OCI-M1 (cell line): ENCODE results near the gene PLAAT2.

Experiments
- DNase-seq: peaks from one replicate; lab custom pipeline; 2025; lab: John Stamatoyannopoulos, UW

PLAAT2 gene

DNA sequence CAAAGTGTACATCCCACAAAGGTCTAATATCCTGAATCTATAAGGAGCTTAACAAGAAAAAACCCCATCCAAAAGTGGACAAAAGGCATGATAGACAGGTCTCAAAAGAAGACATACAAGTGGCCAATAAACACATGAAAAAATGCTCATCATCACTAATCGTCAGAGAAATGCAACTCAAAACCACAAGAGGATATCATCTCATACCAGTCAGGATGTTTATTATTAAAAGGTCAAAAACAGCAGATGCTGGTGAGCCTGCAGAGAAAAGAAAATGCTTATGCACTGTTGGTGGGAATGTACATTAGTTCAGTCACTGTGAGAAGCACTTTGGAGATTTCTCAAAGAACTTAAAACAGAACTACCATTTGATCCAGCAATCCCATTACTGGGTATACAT lies 44.6 kb downstream of the PLAAT2 start:
- peak; percentile 83 for DNase-seq

- DNase-seq, result peak; percentile 95
Observed at GRCh38 chr11:63517156-63517555, 46.0 kb downstream of the PLAAT2 start.

DNA sequence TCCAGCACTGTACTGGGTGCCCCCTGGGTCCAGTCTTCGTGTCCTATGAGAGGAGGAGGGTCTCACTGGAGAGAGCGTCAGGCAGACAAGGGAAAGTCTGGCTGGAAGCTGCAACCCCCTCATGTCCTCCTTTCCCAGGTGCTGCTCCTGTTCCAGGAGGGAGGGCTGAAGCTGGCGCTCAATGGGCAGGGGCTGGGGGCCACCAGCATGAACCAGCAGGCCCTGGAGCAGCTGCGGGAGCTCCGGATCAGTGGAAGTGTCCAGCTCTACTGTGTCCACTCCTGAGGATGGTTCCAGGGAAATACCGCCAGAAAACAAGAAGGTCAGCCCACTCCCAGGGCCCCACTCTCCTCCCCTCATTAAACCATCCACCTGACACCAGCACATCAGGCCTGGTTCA lies 47.1 kb downstream of the PLAAT2 start:
- DNase-seq, result no peak

DNA sequence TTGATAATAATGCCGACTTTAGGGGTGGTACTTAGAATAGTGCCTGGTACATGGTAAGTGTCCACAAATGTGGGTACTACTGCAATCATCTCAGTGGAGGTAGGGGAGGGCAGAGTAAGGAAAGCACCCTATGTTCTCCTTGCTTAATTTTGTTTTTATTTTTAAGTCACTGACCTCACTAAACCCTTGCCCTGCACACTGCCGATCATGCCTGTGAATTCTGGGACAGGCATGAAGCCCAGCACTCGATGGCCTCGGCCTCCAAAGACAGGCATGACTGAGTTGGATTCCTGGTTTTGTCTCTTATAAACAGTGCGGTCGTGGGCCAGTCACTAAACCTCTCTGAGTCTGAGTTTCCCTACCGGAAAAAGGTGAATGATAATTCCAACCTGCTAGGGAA lies 50.4 kb downstream of the PLAAT2 start:
- DNase-seq, result no peak

- no peak for DNase-seq
Observed at GRCh38 chr11:63511048-63511748, 52.0 kb downstream of the PLAAT2 start.

GRCh38 chr11:63510360-63511047 lies 52.7 kb downstream of the PLAAT2 start:
- DNase-seq, result no peak

GRCh38 chr11:63508745-63509144 lies 54.4 kb downstream of the PLAAT2 start:
- DNase-seq, result no peak

GRCh38 chr11:63508009-63508408 lies 55.2 kb downstream of the PLAAT2 start:
- DNase-seq, result peak; percentile 88

- DNase-seq, result no peak
Observed at GRCh38 chr11:63507511-63507910, 55.7 kb downstream of the PLAAT2 start.

- no peak for DNase-seq
Observed at GRCh38 chr11:63506876-63507275, 56.3 kb downstream of the PLAAT2 start.

GRCh38 chr11:63505857-63506528 lies 57.2 kb downstream of the PLAAT2 start, which contains the start of gene LGALS12:
LGALS12 (plus strand) TSS chr11:63506084; CDS start chr11:63506459, 375 bp downstream.
- peak; percentile 96 for DNase-seq

DNA sequence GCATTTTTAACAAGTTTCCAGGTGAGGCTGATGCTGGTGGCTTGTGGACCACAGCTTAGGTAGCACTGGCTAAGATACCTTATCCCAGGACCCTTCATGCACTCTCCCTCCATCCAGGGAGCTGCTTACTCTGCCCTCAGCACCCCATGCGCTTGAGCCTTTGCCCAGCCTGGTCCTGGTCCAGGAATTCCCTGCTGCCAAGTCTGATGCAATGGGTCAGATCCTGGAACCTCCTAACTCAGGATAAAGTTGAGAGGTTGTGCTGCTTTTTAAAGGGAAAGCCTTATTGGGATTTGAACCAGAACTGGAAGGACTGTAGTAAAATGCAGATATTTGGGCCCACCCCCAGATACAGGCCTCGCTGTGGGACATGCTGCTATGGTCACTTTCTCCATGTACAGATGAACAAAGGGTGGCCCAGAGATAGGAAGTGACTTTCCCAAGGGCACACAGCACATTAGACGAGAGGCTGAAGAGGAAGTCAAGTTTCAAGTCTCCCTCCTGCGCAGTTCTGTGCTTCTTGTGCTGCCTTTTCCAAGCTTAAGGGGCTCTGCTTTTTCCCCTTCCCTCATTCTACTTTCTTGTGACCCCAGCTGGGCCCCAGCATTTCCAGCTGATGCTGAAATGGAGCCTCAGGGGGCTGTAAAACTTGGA lies 58.1 kb downstream of the PLAAT2 start:
- no peak for DNase-seq

GRCh38 chr11:63504054-63504453 lies 59.1 kb downstream of the PLAAT2 start:
- no peak for DNase-seq

- DNase-seq, result no peak
Observed at GRCh38 chr11:63503492-63503891, 59.7 kb downstream of the PLAAT2 start.
